ENCODE data around the gene C19orf47. TPM values are rescaled to one million over a fixed set of nuclear protein-coding genes. Genes with fewer than 3 reads are reported as not detected.

C19orf47 gene, protein sequence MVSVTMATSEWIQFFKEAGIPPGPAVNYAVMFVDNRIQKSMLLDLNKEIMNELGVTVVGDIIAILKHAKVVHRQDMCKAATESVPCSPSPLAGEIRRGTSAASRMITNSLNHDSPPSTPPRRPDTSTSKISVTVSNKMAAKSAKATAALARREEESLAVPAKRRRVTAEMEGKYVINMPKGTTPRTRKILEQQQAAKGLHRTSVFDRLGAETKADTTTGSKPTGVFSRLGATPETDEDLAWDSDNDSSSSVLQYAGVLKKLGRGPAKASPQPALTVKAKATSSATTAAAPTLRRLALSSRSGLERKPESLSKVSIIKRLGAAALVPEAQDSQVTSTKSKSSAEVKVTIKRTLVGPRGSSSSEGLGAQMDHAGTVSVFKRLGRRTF
- total RNA-seq (2022; extraction: Qiagen RNA extraction), result 27.3 to 32.5 TPM (median 29.2 TPM) in 5 replicates

DNA sequence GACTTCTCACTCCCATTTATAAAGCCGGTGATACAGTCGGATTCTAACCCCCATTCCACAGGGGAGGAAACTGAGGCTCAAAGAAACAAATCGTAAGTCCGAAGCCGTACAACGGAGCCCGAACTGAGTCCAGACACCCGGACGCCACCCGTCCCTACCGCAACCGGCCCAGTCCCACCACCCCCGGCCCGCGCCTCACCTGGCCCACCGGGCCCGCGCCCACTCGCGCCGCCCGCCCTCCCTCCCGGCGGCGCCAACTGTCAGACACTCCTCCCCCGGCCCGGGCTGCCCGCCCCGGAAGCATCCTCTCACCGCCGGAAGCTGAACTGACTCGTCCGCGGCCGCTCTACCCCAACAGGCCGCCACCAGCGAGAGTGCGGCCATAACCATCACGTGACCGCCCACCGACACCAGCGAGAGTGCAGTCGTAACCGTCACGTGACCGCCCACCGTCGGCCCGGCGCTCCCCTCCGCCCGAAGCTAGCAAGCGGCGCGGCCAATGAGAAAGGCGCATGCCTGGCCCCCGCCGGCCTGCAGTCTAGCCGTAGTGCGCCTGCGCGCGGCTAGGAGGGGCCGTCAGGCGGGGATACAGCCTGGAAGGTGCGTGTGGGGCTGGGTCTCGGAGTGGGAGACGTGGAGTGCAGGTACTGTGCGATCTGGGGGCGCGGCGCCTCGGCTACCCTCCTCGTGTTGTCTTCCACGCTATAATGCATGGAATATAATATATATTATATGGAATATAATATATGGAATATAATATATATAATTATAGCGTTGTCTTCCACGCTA lies at the start of gene C19orf47, which contains the start of gene PLD3:
C19orf47 (minus strand) TSS at position 273 of the 789 bp plus-strand sequence. CDS start 6,540 bp downstream, outside the sequence.
PLD3 (plus strand) TSS at position 571 of the 789 bp plus-strand sequence. CDS start 17,789 bp downstream, outside the sequence.

DNA sequence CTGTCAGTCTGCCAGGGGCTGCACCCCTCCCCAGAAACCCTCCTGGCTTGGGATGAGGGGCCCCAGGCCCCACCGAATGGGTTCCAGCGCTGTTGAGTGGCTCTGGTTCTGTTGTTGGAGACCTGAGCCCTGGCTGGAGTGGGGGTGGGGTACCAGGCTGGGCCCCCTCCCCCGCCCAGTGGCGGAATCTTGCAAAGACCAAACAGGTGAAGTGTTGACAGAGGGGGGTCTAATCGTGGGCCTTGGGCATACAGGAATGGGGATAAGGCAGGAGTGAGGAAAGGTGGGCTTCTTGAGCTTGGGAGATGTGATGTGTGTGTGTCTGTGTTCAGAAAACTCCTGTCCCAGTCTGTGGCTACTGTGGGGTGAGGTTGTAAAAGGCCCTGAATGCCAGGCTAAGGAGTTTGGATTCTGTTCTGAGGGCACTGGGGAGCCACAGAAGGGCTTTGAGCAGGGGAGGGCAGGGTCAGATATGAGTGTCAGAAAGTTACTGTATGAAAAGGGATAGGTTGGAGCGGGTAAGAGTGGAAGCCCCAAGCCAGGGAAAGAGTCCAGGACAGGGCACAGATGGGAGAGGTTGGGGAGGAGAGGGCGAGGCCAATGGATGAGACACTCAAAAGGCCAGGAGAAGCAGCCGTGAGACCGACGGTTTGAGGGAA lies 42.0 kb upstream of the C19orf47 start, which contains the start of gene HIPK4:
HIPK4 (minus strand) TSS at position 98 of the 659 bp plus-strand sequence. CDS start 279 bp downstream, outside the sequence.

DNA sequence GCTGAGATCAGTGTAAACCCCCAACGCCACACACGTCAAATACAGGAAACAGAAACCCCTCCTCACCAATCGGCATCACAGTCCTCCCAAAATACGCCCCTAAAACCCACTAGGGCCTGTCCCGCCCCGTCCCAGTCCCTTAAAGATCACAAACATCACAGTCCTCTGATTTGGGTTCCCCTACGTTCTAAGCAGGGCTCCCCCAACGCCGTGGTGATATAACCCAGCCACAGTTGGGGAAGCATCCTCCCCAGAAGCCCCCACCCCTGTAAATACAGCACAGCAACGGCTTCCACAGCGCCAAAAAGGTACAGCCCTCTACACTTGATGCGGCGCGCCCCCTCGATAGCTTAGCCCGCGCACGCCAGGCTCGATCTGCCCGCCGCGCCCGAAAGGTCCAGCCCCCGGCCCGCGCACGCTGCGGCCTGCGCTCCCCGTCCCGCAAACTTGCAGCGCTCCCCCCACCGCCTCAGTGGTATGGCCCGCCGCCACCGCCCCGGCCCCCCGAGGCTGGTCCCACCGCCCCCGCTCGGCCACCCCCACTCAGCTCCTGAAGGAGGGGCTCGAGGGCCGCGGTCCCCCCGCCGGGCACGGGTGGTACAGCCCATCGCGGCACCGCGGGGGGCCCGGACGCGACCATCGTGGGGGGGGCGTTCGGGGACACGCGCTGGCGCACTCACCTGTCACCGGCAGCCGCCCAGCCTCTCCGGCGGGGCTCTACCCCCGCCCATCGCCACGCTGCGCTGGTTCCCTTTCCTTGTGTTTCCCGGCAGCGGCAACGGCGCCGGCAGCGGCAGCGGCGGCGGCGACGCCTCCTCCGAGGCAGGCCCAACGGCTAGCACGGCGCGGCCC lies 63.5 kb downstream of the C19orf47 start, which contains the start of gene AKT2:
AKT2 (minus strand) TSS at position 845 of the 852 bp plus-strand sequence. CDS start 20,078 bp downstream, outside the sequence.

Other genes starting within 250 kb of the C19orf47 start
- 14.0 to 16.4 TPM (median 14.8 TPM) in 5 replicates for gene MAP3K10, start 157.0 kb downstream of the C19orf47 start, total RNA-seq (2022; extraction: Qiagen RNA extraction)
- 0.16 to 0.79 TPM (median 0.45 TPM) in 5 replicates for gene TTC9B, start 130.0 kb downstream of the C19orf47 start, total RNA-seq (2022; extraction: Qiagen RNA extraction)
- 0.16 to 0.32 TPM (median 0.29 TPM) in 4 of 5 replicates, not detected in the other for gene CCNP, start 121.7 kb downstream of the C19orf47 start, total RNA-seq (2022; extraction: Qiagen RNA extraction)
- 146 to 181 TPM (median 173 TPM) in 5 replicates for gene AKT2, start 63.1 kb downstream of the C19orf47 start, total RNA-seq (2022; extraction: Qiagen RNA extraction)
- gene PLD3, start 298 bp upstream of the C19orf47 start, total RNA-seq (2022; extraction: Qiagen RNA extraction), result 241 to 289 TPM (median 258 TPM) in 5 replicates
- gene HIPK4, start 41.8 kb upstream of the C19orf47 start, total RNA-seq (2022; extraction: Qiagen RNA extraction), result 0.22 to 0.32 TPM (median 0.30 TPM) in 5 replicates
- gene PRX, start 65.0 kb upstream of the C19orf47 start, total RNA-seq (2022; extraction: Qiagen RNA extraction), result 1.2 to 1.6 TPM (median 1.4 TPM) in 5 replicates
- gene SERTAD1, start 77.6 kb upstream of the C19orf47 start, total RNA-seq (2022; extraction: Qiagen RNA extraction), result 22.6 to 39.9 TPM (median 30.9 TPM) in 5 replicates
- gene SERTAD3, start 95.9 kb upstream of the C19orf47 start, total RNA-seq (2022; extraction: Qiagen RNA extraction), result 38.2 to 45.6 TPM (median 44.2 TPM) in 5 replicates
- 239 to 357 TPM (median 312 TPM) in 5 replicates for gene BLVRB, start 117.3 kb upstream of the C19orf47 start, total RNA-seq (2022; extraction: Qiagen RNA extraction)
- 0.55 to 0.76 TPM (median 0.72 TPM) in 5 replicates for gene SPTBN4, start 118.6 kb upstream of the C19orf47 start, total RNA-seq (2022; extraction: Qiagen RNA extraction)
- gene SHKBP1, start 228.5 kb upstream of the C19orf47 start, total RNA-seq (2022; extraction: Qiagen RNA extraction), result 101 to 139 TPM (median 131 TPM) in 5 replicates

Data from A549 treated with Hydrocortisone at 1 μM for 4 hours (cell line).